ENCODE measurements around the gene PFKFB4. TPM values are rescaled to one million over a fixed set of nuclear protein-coding genes. Genes with fewer than 3 reads are reported as not detected.
A peak's percentile ranks its signal among the peaks of the same experiment; 100 is the strongest.

PFKFB4 gene
- total and polyA plus RNA-seq, 12 donors = 0.40 to 7.7 (median 1.2) TPM

DNA sequence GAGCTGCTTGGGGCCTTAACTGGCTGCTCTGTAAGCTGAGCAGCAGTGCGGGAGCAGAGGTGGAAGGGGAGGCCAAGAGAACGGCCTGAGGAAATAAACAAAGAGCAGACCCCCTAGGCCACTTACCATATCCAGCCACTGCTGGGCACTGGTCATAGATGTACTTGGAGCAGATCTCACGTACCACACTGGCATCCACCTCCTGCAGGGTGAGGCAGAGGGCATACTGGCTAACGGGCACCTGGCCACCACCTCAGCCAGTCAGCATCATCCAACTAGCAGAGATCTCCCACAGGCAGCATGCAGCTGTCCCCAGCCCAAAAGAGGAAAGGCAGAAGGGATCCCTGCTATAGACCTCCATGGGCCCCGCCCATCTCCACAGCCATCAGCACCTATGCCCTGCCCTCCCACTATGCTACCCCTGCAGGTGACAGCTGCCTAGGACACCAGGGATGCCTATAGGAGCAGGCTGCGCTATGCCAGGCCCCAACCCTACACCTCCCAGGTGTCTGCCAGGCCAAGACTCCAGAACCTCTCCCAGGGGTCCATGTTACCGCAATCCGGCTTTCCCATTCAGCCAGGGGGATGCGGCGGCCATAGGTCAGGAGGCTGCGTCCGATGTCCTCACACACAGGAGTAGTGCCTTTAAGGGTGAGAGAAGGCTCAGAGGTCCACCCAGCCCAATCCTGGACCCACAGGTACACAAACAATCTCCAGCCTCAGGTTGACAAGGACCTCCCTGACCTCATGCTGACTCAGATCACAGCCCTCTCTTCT lies 43.1 kb upstream of the PFKFB4 start:
- DNase-seq (no peak), ATAC-seq (no peak)
- peaks cover 15 to 73% (median 48%) of the 10 kb centered on the region in 9 donors for H3K36me3 ChIP-seq
- no peak overlapping the region for H3K4me3 ChIP-seq
- H3K4me1 ChIP-seq = peaks cover 38 to 93% (median 69%) of the 10 kb centered on the region in 9 donors
- peak overlapping the region; percentile 77 to 93 (median 86) for H3K27ac ChIP-seq
- TF ChIP-seq, protein P1, sequence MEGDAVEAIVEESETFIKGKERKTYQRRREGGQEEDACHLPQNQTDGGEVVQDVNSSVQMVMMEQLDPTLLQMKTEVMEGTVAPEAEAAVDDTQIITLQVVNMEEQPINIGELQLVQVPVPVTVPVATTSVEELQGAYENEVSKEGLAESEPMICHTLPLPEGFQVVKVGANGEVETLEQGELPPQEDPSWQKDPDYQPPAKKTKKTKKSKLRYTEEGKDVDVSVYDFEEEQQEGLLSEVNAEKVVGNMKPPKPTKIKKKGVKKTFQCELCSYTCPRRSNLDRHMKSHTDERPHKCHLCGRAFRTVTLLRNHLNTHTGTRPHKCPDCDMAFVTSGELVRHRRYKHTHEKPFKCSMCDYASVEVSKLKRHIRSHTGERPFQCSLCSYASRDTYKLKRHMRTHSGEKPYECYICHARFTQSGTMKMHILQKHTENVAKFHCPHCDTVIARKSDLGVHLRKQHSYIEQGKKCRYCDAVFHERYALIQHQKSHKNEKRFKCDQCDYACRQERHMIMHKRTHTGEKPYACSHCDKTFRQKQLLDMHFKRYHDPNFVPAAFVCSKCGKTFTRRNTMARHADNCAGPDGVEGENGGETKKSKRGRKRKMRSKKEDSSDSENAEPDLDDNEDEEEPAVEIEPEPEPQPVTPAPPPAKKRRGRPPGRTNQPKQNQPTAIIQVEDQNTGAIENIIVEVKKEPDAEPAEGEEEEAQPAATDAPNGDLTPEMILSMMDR (IDR thresholded peaks at IDR 0.05) = no peak
- no peaks in the 10 kb centered on the region for H3K9me3 ChIP-seq
- WGBS, 2 donors = 85 to 86% methylated on average over 12 of the region's 12 CpGs
- intact Hi-C loops (cut with DNase I) = loop anchor here in 1 of 10 donors (5.0 kb wide), 1 partner anchor 132 kb away; a partner anchor contains a TSS
- peaks cover 0 to 14% (median 0%) of the 10 kb centered on the region in 7 donors for H3K27me3 ChIP-seq

DNA sequence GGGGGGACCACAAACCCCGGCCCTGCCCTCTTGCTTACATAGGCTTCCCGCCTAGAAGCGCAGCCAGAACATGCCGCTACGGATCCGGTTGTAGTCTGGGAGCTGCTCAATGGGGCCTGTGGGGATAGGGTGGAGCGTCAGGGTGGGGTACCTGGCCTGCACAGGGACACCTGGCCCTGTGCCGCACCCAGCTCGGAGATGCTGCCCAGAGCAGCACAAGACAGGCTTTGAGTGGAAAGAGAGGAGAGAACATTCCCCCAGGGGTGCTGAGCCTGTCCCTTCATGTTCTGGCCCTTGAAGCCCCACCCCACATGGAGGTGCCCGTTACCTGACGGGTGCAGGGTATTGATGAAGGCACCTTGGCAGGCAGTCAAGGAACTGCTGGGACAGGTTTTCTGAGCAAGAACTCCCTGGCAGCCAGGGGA lies 42.5 kb upstream of the PFKFB4 start:
- peaks cover 15 to 67% (median 42%) of the 10 kb centered on the region in 9 donors for H3K36me3 ChIP-seq

GRCh38 chr3:48598323-48599076 lies 41.9 kb upstream of the PFKFB4 start:
- no peaks in the 10 kb centered on the region for H3K9me3 ChIP-seq
- peak; percentile 50 to 77 for DNase-seq
- peak overlapping the region; percentile 77 to 93 (median 86) for H3K27ac ChIP-seq
- H3K27me3 ChIP-seq = peaks cover 0 to 26% (median 0%) of the 10 kb centered on the region in 7 donors
- intact Hi-C loops (cut with DNase I) = loop anchor here in 1 of 10 donors (5.0 kb wide), 1 partner anchor 131 kb away; a partner anchor contains a TSS
- H3K36me3 ChIP-seq = peaks cover 15 to 61% (median 36%) of the 10 kb centered on the region in 9 donors
- WGBS, 2 donors = 21 to 34% methylated on average over 5 of the region's 5 CpGs
- ATAC-seq = peak; percentile 70 to 89 (median 79)
- peaks cover 38 to 92% (median 73%) of the 10 kb centered on the region in 9 donors for H3K4me1 ChIP-seq
- TF ChIP-seq, protein P1 (IDR thresholded peaks at IDR 0.05) = no peak
- H3K4me3 ChIP-seq = no peak overlapping the region

More for the DNA sequence above, 42.5 kb upstream of the PFKFB4 start:
- intact Hi-C loops (cut with DNase I) = loop anchor here in 1 of 10 donors (5.0 kb wide), 1 partner anchor 132 kb away; a partner anchor contains a TSS
- H3K4me1 ChIP-seq = peaks cover 38 to 96% (median 73%) of the 10 kb centered on the region in 9 donors
- no peak overlapping the region for H3K4me3 ChIP-seq
- DNase-seq (peak in 1 of 2 donors; percentile 2), ATAC-seq (peak in 2 of 8 donors; percentile 1)
- peak overlapping the region; percentile 77 to 93 (median 86) for H3K27ac ChIP-seq
- WGBS, 2 donors = 61 to 69% methylated on average over 11 of the region's 11 CpGs
- peaks cover 0 to 20% (median 0%) of the 10 kb centered on the region in 7 donors for H3K27me3 ChIP-seq
- H3K9me3 ChIP-seq = no peaks in the 10 kb centered on the region
- TF ChIP-seq, protein P1 (IDR thresholded peaks at IDR 0.05) = no peak

- 63 to 65% methylated on average over 6 of the region's 6 CpGs for whole genome bisulfite sequencing, 2 donors
- peak in 2 of 8 donors; percentile 6 to 9 for ATAC-seq
- H3K27me3 ChIP-seq = peaks cover 0 to 28% (median 0%) of the 10 kb centered on the region in 7 donors
Measured at GRCh38 chr3:48597408-48597800, 40.8 kb upstream of the PFKFB4 start.

More at GRCh38 chr3:48597408-48597800, 40.8 kb upstream of the PFKFB4 start:
- H3K27ac ChIP-seq = peak overlapping the region; percentile 77 to 93 (median 86)
- H3K36me3 ChIP-seq = peaks cover 12 to 50% (median 25%) of the 10 kb centered on the region in 9 donors
- no peaks in the 10 kb centered on the region for H3K9me3 ChIP-seq
- peaks cover 38 to 85% (median 70%) of the 10 kb centered on the region in 9 donors for H3K4me1 ChIP-seq
- TF ChIP-seq, protein P1 (IDR thresholded peaks at IDR 0.05) = no peak
- DNase-seq = no peak
- intact Hi-C loops (cut with DNase I) = loop anchor here in 1 of 10 donors (5.0 kb wide), 1 partner anchor 130 kb away; a partner anchor contains a TSS
- no peak overlapping the region for H3K4me3 ChIP-seq

Measured in heart right ventricle (tissue), 16 donors.